K562 (cell line): Measurements from ENCODE around the gene ZNF488. TPM values are rescaled to one million over a fixed set of nuclear protein-coding genes. Genes with fewer than 3 reads are reported as not detected.
A peak's percentile ranks its signal among the peaks of the same experiment; 100 is the strongest.

Experiments used
- ATF1 ChIP-seq, 2 experiments: fragments of 450-650 bp in 1 of 2; IDR thresholded peaks; 2 replicates each; pipeline ENCODE4 v1.6.1; 2016; ENCODE audit warnings: missing compliant biosample characterization in 1 of 2, missing genetic modification characterization in 1 of 2
- BCOR ChIP-seq: fragments of 450-650 bp; IDR thresholded peaks from 2 replicates; pipeline ENCODE4 v1.6.1; 2016
- FOXM1 ChIP-seq, 2 experiments: fragments of 450-650 bp in 1 of 2; sonication (generic) in 1 of 2; formaldehyde crosslinking in 1 of 2; IDR thresholded peaks; 2 replicates each; pipeline versions ENCODE4 v1.6.1 to v1.9.0; 2017 to 2022; ENCODE audit warnings: low read depth in 2 of 2, mild to moderate bottlenecking in 2 of 2, missing genetic modification reagents in 1 of 2, moderate library complexity in 1 of 2
- GABPB2 ChIP-seq: fragments of 250-450 bp; sonication (Bioruptor Pico); conservative IDR thresholded peaks from 2 replicates; pipeline ENCODE4 v1.5.1; 2021; ENCODE audit warnings: mild to moderate bottlenecking
- KDM1A ChIP-seq, 2 experiments: fragments of 450-650 bp; IDR thresholded peaks; 2 replicates each; pipeline ENCODE4 v1.6.1; 2016; ENCODE audit warnings: mild to moderate bottlenecking in 2 of 2
- MTA3 ChIP-seq: fragments of 450-650 bp; formaldehyde crosslinking; IDR thresholded peaks from 2 replicates; pipeline ENCODE4 v1.6.1; 2017; ENCODE audit warnings: mild to moderate bottlenecking, borderline replicate concordance
- MTF1 ChIP-seq: fragments of 250-450 bp; sonication (Bioruptor Pico); IDR thresholded peaks from 2 replicates; pipeline ENCODE4 v1.9.0; 2021; ENCODE audit warnings: moderate library complexity, mild to moderate bottlenecking, inconsistent platforms, borderline replicate concordance
- NFATC3 ChIP-seq: fragments of 450-650 bp; IDR thresholded peaks from 2 replicates; pipeline ENCODE4 v1.6.1; 2017; ENCODE audit warnings: mild to moderate bottlenecking
- OTX1 ChIP-seq: fragments of 450-650 bp; formaldehyde crosslinking; IDR thresholded peaks from 2 replicates; pipeline ENCODE4 v1.4.0; 2022; ENCODE audit warnings: mild to moderate bottlenecking
- ZNF239 ChIP-seq: fragments of 250-450 bp; sonication (Bioruptor Pico); IDR thresholded peaks from 2 replicates; pipeline ENCODE4 v1.4.0; 2020; ENCODE audit warnings: mild to moderate bottlenecking
- polyA plus RNA-seq, 8 experiments: library from polyadenylated mRNA; depleted of rRNA in 4 of 8; stranded (reverse) in 5 of 8; unstranded in 3 of 8; fragments of >200 nt; fragmentation: Nextera tagmentation in 2 of 8; fragmentation: Illumina TruSeq in 1 of 8; extraction: Ambion mirVana in 2 of 8; extraction: Trizol in 1 of 8; gene quantifications; 2 replicates each; pipeline versions ENCODE4 v1.2.1 to v1.2.3, GENCODE V29; 2011 to 2014; ENCODE audit warnings: inconsistent platforms in 1 of 8, missing spikeins in 1 of 8
- total RNA-seq, 7 experiments: library from RNA; depleted of rRNA in 6 of 7; stranded (reverse); fragments of >200 nt in 6 of 7; fragmentation: Illumina TruSeq in 2 of 7; extraction: Trizol in 2 of 7; gene quantifications; 2 replicates each; pipeline versions ENCODE4 v1.2.1 to v1.2.3, GENCODE V29; 2011 to 2021; ENCODE audit warnings: low replicate concordance in 1 of 7
- TF ChIP-seq, protein P1 (sequence below): fragments of 450-650 bp; IDR thresholded peaks from 2 replicates; pipeline ENCODE4 v1.6.1; 2016; ENCODE audit warnings: low read depth, mild to moderate bottlenecking, moderate library complexity
- TF ChIP-seq, protein P2 (sequence below): sonication (generic); formaldehyde crosslinking; IDR thresholded peaks from 2 replicates; pipeline ENCODE4 v1.8.0; 2022; ENCODE audit warnings: mild to moderate bottlenecking, missing genetic modification reagents
- TF ChIP-seq, protein P3 (sequence below): sonication (generic); formaldehyde crosslinking; IDR thresholded peaks from 2 replicates; pipeline ENCODE4 v1.8.1; 2022; ENCODE audit warnings: missing genetic modification reagents
- TF ChIP-seq, protein P4 (sequence below): IDR thresholded peaks from 2 replicates; pipeline ENCODE4 v1.6.1; 2014; ENCODE audit warnings: antibody characterized with exemption
- TF ChIP-seq, protein P5 (sequence below): fragments of 450-650 bp; formaldehyde crosslinking; IDR thresholded peaks from 2 replicates; pipeline ENCODE4 v1.4.0; 2020; ENCODE audit warnings: mild to moderate bottlenecking, mixed read lengths
- TF ChIP-seq, protein P6 (sequence below): fragments of 250-450 bp; sonication (Bioruptor Pico); IDR thresholded peaks from 2 replicates; pipeline ENCODE4 v1.5.0; 2020; ENCODE audit warnings: mild to moderate bottlenecking, borderline replicate concordance
- TF ChIP-seq, protein P7 (sequence below), 2 experiments: IDR thresholded peaks; 2 replicates each; pipeline ENCODE4 v1.6.1; 2011; ENCODE audit warnings: borderline replicate concordance in 1 of 2, control low read depth in 1 of 2, low read depth in 1 of 2, low read length in 1 of 2, mild to moderate bottlenecking in 1 of 2, mixed read lengths in 1 of 2, moderate library complexity in 1 of 2; ENCODE audit not compliant: insufficient read depth in 1 of 2, insufficient read length in 1 of 2, poor library complexity in 1 of 2, severe bottlenecking in 1 of 2; ENCODE audit errors: extremely low read depth in 1 of 2
- TF ChIP-seq, protein P8 (sequence below): sonication (generic); formaldehyde crosslinking; IDR thresholded peaks from 2 replicates; pipeline ENCODE4 v1.9.0; 2022; ENCODE audit warnings: mild to moderate bottlenecking, missing genetic modification reagents

Gene ZNF488
- total and polyA plus RNA-seq, 9 of the 15 experiments (the other 6 are each of a cell fraction or from before 2014, with no cell fraction given), result 0.03 to 0.09 (median 0.05) TPM; not detected in 3

DNA sequence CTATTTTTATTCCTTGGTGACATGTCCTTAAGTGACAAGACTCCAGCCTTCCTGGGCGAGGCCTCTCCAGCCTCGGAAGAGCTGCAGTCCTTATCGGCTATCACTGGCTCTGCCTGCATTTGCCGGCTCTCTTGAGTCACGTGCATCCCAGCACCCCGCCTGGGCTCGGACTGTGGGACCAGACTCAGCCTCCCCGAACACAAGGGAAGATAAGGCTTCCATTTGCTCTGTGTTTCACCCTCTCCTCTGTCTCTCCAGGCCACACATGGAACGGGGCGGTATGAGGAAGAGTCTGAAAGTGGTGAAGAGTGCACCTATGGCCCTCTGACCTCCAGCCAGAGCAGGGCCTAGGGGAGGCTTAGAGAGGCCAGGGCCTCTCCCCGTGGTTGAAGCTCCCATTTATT lies 57.2 kb downstream of the ZNF488 start (continued):
- TF ChIP-seq OTX1 (CRISPR knock-in tag) (0 out of 2 replicates have a peak, but pooled peaks have one; percentile 50), FOXM1 (IDR thresholded peaks at IDR 0.05; ENCODE audit: low read depth) (no peak), FOXM1 (CRISPR knock-in tag; IDR thresholded peaks at IDR 0.05; ENCODE audit: low read depth) (no peak), BCOR (no peak), MTF1 (0 out of 2 replicates have a peak, but pooled peaks have one; percentile 17), ZNF239 (CRISPR knock-in tag) (0 out of 2 replicates have a peak, but pooled peaks have one; percentile 13), KDM1A (IDR thresholded peaks at IDR 0.05) (no peak), MTA3 (peak; percentile 69; the same call in 1 of the 2 replicates), ATF1 (CRISPR knock-in tag; IDR thresholded peaks at IDR 0.05) (no peak), ATF1 (tag; IDR thresholded peaks at IDR 0.05) (no peak), NFATC3 (peak; percentile 78; the same call in 1 of the 2 replicates), GABPB2 (CRISPR knock-in tag) (no peak)
- TF ChIP-seq, protein P1, sequence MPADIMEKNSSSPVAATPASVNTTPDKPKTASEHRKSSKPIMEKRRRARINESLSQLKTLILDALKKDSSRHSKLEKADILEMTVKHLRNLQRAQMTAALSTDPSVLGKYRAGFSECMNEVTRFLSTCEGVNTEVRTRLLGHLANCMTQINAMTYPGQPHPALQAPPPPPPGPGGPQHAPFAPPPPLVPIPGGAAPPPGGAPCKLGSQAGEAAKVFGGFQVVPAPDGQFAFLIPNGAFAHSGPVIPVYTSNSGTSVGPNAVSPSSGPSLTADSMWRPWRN, result peak; percentile 47; the same call in 1 of the 2 replicates
- TF ChIP-seq, protein P2, sequence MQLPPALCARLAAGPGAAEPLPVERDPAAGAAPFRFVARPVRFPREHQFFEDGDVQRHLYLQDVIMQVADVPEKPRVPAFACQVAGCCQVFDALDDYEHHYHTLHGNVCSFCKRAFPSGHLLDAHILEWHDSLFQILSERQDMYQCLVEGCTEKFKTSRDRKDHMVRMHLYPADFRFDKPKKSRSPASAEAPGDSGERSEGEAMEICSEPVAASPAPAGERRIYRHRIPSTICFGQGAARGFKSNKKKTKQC, result peak; percentile 66; the same call in 1 of the 2 replicates
- TF ChIP-seq, protein P3, sequence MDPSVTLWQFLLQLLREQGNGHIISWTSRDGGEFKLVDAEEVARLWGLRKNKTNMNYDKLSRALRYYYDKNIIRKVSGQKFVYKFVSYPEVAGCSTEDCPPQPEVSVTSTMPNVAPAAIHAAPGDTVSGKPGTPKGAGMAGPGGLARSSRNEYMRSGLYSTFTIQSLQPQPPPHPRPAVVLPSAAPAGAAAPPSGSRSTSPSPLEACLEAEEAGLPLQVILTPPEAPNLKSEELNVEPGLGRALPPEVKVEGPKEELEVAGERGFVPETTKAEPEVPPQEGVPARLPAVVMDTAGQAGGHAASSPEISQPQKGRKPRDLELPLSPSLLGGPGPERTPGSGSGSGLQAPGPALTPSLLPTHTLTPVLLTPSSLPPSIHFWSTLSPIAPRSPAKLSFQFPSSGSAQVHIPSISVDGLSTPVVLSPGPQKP (CRISPR knock-in tag), result no peak
- TF ChIP-seq, protein P4, sequence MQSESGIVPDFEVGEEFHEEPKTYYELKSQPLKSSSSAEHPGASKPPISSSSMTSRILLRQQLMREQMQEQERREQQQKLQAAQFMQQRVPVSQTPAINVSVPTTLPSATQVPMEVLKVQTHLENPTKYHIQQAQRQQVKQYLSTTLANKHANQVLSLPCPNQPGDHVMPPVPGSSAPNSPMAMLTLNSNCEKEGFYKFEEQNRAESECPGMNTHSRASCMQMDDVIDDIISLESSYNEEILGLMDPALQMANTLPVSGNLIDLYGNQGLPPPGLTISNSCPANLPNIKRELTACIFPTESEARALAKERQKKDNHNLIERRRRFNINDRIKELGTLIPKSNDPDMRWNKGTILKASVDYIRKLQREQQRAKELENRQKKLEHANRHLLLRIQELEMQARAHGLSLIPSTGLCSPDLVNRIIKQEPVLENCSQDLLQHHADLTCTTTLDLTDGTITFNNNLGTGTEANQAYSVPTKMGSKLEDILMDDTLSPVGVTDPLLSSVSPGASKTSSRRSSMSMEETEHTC, result 0 out of 2 replicates have a peak, but pooled peaks have one; percentile 21
- TF ChIP-seq, protein P5, sequence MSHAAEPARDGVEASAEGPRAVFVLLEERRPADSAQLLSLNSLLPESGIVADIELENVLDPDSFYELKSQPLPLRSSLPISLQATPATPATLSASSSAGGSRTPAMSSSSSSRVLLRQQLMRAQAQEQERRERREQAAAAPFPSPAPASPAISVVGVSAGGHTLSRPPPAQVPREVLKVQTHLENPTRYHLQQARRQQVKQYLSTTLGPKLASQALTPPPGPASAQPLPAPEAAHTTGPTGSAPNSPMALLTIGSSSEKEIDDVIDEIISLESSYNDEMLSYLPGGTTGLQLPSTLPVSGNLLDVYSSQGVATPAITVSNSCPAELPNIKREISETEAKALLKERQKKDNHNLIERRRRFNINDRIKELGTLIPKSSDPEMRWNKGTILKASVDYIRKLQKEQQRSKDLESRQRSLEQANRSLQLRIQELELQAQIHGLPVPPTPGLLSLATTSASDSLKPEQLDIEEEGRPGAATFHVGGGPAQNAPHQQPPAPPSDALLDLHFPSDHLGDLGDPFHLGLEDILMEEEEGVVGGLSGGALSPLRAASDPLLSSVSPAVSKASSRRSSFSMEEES (CRISPR knock-in tag), result peak; percentile 96
- TF ChIP-seq, protein P6, sequence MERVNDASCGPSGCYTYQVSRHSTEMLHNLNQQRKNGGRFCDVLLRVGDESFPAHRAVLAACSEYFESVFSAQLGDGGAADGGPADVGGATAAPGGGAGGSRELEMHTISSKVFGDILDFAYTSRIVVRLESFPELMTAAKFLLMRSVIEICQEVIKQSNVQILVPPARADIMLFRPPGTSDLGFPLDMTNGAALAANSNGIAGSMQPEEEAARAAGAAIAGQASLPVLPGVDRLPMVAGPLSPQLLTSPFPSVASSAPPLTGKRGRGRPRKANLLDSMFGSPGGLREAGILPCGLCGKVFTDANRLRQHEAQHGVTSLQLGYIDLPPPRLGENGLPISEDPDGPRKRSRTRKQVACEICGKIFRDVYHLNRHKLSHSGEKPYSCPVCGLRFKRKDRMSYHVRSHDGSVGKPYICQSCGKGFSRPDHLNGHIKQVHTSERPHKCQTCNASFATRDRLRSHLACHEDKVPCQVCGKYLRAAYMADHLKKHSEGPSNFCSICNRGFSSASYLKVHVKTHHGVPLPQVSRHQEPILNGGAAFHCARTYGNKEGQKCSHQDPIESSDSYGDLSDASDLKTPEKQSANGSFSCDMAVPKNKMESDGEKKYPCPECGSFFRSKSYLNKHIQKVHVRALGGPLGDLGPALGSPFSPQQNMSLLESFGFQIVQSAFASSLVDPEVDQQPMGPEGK (CRISPR knock-in tag), result no peak
- TF ChIP-seq, protein P7, sequence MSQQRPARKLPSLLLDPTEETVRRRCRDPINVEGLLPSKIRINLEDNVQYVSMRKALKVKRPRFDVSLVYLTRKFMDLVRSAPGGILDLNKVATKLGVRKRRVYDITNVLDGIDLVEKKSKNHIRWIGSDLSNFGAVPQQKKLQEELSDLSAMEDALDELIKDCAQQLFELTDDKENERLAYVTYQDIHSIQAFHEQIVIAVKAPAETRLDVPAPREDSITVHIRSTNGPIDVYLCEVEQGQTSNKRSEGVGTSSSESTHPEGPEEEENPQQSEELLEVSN (IDR thresholded peaks at IDR 0.05; ENCODE audit: borderline replicate concordance in 1 of 2, extremely low read depth in 1 of 2, insufficient read depth in 1 of 2, insufficient read length in 1 of 2, low read depth in 1 of 2, low read length in 1 of 2, poor library complexity in 1 of 2, severe bottlenecking in 1 of 2), result peak; percentile 75 to 77
- TF ChIP-seq, protein P8, sequence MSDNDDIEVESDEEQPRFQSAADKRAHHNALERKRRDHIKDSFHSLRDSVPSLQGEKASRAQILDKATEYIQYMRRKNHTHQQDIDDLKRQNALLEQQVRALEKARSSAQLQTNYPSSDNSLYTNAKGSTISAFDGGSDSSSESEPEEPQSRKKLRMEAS, result 0 out of 2 replicates have a peak, but pooled peaks have one; percentile 24
